Spleen (tissue), 11 donors: ENCODE data around the gene ITGB8. TPM values are rescaled to one million over a fixed set of nuclear protein-coding genes. Genes with fewer than 3 reads are reported as not detected.

ENCODE experiments used
- DNase-seq: peaks from one replicate; pipeline ENCODE4 v3.0.0-alpha.2; 2020
- H3K27ac ChIP-seq, 8 donors: fragments of 200-600 bp; sonication (generic) in 7 of 8; 1 replicate in 4 of 8; 2 replicates in 4 of 8; pipeline versions ENCODE4 v1.5.0 to v1.8.0; 2016 to 2021; ENCODE audit warnings: inconsistent platforms in 4 of 8, mild to moderate bottlenecking in 4 of 8, moderate library complexity in 1 of 8
- H3K27me3 ChIP-seq, 7 donors: fragments of 200-600 bp; sonication (generic) in 6 of 7; replicated peaks in 1 of 7; 1 replicate in 4 of 7; 2 replicates in 3 of 7; pipeline versions ENCODE4 v1.5.0 to v1.8.0; 2016 to 2021; ENCODE audit warnings: inconsistent platforms in 3 of 7, mild to moderate bottlenecking in 1 of 7
- H3K36me3 ChIP-seq, 6 donors: fragments of 200-600 bp; sonication (generic) in 5 of 6; 1 replicate in 4 of 6; 2 replicates in 2 of 6; pipeline versions ENCODE4 v1.5.0 to v1.8.0; 2016 to 2021; ENCODE audit warnings: inconsistent platforms in 2 of 6
- H3K4me1 ChIP-seq, 6 donors: fragments of 200-600 bp; sonication (generic) in 5 of 6; 1 replicate in 3 of 6; 2 replicates in 3 of 6; pipeline versions ENCODE4 v1.5.0 to v1.8.0; 2016 to 2021; ENCODE audit warnings: inconsistent platforms in 3 of 6
- H3K4me3 ChIP-seq, 8 donors: fragments of 200-600 bp; sonication (generic) in 7 of 8; 1 replicate in 4 of 8; 2 replicates in 4 of 8; pipeline versions ENCODE4 v1.5.0 to v1.8.0; 2016 to 2021; ENCODE audit warnings: inconsistent platforms in 4 of 8, mild to moderate bottlenecking in 4 of 8, moderate library complexity in 2 of 8
- H3K9me3 ChIP-seq, 8 donors: fragments of 200-600 bp; sonication (generic) in 7 of 8; 1 replicate in 4 of 8; 2 replicates in 4 of 8; pipeline versions ENCODE4 v1.5.0 to v1.8.0; 2016 to 2021; ENCODE audit warnings: inconsistent platforms in 4 of 8
- CTCF ChIP-seq, 11 experiments: fragments of 200-600 bp in 7 of 11; fragments of 450-650 bp in 4 of 11; sonication (generic) in 4 of 11; IDR thresholded peaks in 8 of 11; conservative IDR thresholded peaks in 3 of 11; 1 replicate in 7 of 11; 2 replicates in 4 of 11; pipeline versions ENCODE4 v1.4.0 to v1.8.0; 2016 to 2021; ENCODE audit warnings: antibody characterized with exemption in 11 of 11, inconsistent platforms in 4 of 11, mild to moderate bottlenecking in 1 of 11
- POLR2A ChIP-seq, 3 donors: fragments of 450-650 bp; IDR thresholded peaks; one replicate each; pipeline ENCODE4 v1.5.1; 2017; ENCODE audit warnings: antibody characterized with exemption in 3 of 3, mild to moderate bottlenecking in 1 of 3
- POLR2AphosphoS5 ChIP-seq, 3 donors: sonication (generic); formaldehyde crosslinking; IDR thresholded peaks; one replicate each; pipeline ENCODE4 v1.5.1; 2017; ENCODE audit warnings: antibody characterized with exemption in 3 of 3
- WGBS, 5 donors: extraction: QIAGEN DNeasy Blood & Tissue Kit in 3 of 5; methylation state at CpG; one replicate each; pipeline versions ENCODE4 v1.1.5 to v1.1.7; 2013 to 2018; 5-methylcytosine and 5-hydroxymethylcytosine counted together
- intact Hi-C: fragments of 100-400 bp; cut with DNase I; formaldehyde crosslinking; loops from one replicate; pipeline ENCODE4 v1.15.0; 2023; ENCODE audit warnings: low total_unique reads
- polyA plus RNA-seq, 3 donors: library from polyadenylated mRNA; stranded (reverse); fragments of 200-250 nt; gene quantifications; one replicate each; pipeline ENCODE4 v1.2.1, GENCODE V29; 2013
- total RNA-seq, 7 donors: library from RNA; depleted of rRNA in 3 of 7; stranded (reverse); fragments of >200 nt in 3 of 7; fragmentation: NEBNext Ultra II Directional in 4 of 7; extraction: Animal tissue kit (Norgen Biotek cat#: 25700) in 4 of 7; gene quantifications; one replicate each; pipeline versions ENCODE4 v1.1.0 to v1.2.1, GENCODE V29; 2016 to 2021
- donor health status: healthy with polysubstance abuse.
- donor health status: DM: no; HTN: no; CAD: no; lungs with moderate emphysema.
- donor health status: DM: no; HTN: no; CAD: no.
- donor health status: Bipolar disorder and iron deficiency.
- donor health status: healthy.
- donor health status: DM: no; HTN: no; CAD: no.
- donor health status: DM: yes; HTN: yes; CAD: no.

Gene ITGB8
- total and polyA plus RNA-seq, 10 donors = 0.11 to 1.1 (median 0.28) TPM

- WGBS, 5 donors = 79 to 91% (median 86%) methylated on average over 2 of the region's 2 CpGs
- H3K4me1 ChIP-seq = no peaks in the 10 kb centered on the region
These were observed 32.0 kb downstream of the ITGB8 start for GRCh38 chr7:20362574-20363253.

GRCh38 chr7:20364571-20365196, 34.0 kb downstream of the ITGB8 start:
- intact Hi-C loops = no loop called here
- H3K27me3 ChIP-seq = peaks cover 0 to 5% (median 0%) of the 10 kb centered on the region in 7 donors
- DNase-seq = no peak
- no peaks in the 10 kb centered on the region for H3K4me1 ChIP-seq
- H3K9me3 ChIP-seq = no peaks in the 10 kb centered on the region
- H3K36me3 ChIP-seq = no peaks in the 10 kb centered on the region
- no peak for TF ChIP-seq POLR2AphosphoS5 (IDR thresholded peaks at IDR 0.05)
- TF ChIP-seq POLR2A (IDR thresholded peaks at IDR 0.05) = no peak
- TF ChIP-seq CTCF (IDR thresholded peaks at IDR 0.05 in 8 of 11, conservative IDR thresholded peaks at IDR 0.05 in 3 of 11) = no peak
- H3K4me3 ChIP-seq = no peak overlapping the region
- 70 to 95% (median 83%) methylated on average over 4 of the region's 4 CpGs for WGBS, 5 donors
- no peak overlapping the region for H3K27ac ChIP-seq

More at GRCh38 chr7:20362574-20363253, 32.0 kb downstream of the ITGB8 start:
- no peaks in the 10 kb centered on the region for H3K9me3 ChIP-seq
- no peaks in the 10 kb centered on the region for H3K36me3 ChIP-seq
- no peak for TF ChIP-seq POLR2A (IDR thresholded peaks at IDR 0.05)
- no peak for TF ChIP-seq POLR2AphosphoS5 (IDR thresholded peaks at IDR 0.05)
- TF ChIP-seq CTCF (IDR thresholded peaks at IDR 0.05 in 8 of 11, conservative IDR thresholded peaks at IDR 0.05 in 3 of 11) = no peak
- intact Hi-C loops = no loop called here
- DNase-seq = no peak
- H3K4me3 ChIP-seq = no peak overlapping the region
- H3K27me3 ChIP-seq = peaks cover 0 to 5% (median 0%) of the 10 kb centered on the region in 7 donors
- H3K27ac ChIP-seq = no peak overlapping the region

GRCh38 chr7:20365486-20365885, 34.8 kb downstream of the ITGB8 start:
- H3K4me1 ChIP-seq = no peaks in the 10 kb centered on the region
- H3K27me3 ChIP-seq = peaks cover 0 to 5% (median 0%) of the 10 kb centered on the region in 7 donors
- DNase-seq = no peak
- H3K4me3 ChIP-seq = no peak overlapping the region
- no peaks in the 10 kb centered on the region for H3K9me3 ChIP-seq
- no peak for TF ChIP-seq POLR2AphosphoS5 (IDR thresholded peaks at IDR 0.05)
- 72 to 86% (median 83%) methylated on average over 4 of the region's 4 CpGs for whole genome bisulfite sequencing, 5 donors
- H3K27ac ChIP-seq = no peak overlapping the region
- no peaks in the 10 kb centered on the region for H3K36me3 ChIP-seq
- intact Hi-C loops = no loop called here

- TF ChIP-seq POLR2A (IDR thresholded peaks at IDR 0.05) (no peak), CTCF (IDR thresholded peaks at IDR 0.05 in 8 of 11, conservative IDR thresholded peaks at IDR 0.05 in 3 of 11) (no peak), POLR2AphosphoS5 (IDR thresholded peaks at IDR 0.05) (no peak)
- DNase-seq = no peak
- intact Hi-C loops = no loop called here
- Histone ChIP-seq H3K36me3 (no peaks in the 10 kb centered on the region), H3K4me1 (no peaks in the 10 kb centered on the region), H3K4me3 (no peak overlapping the region), H3K9me3 (no peaks in the 10 kb centered on the region), H3K27me3 (no peaks in the 10 kb centered on the region), H3K27ac (no peak overlapping the region)
- 69 to 92% (median 87%) methylated on average over 1 of the region's 1 CpG for WGBS, 5 donors
These were observed 43.7 kb downstream of the ITGB8 start for GRCh38 chr7:20374399-20374798.
